Upper lobe of left lung (tissue), 4 donors: Measurements from ENCODE around the gene SIVA1.

Experiments
- CTCF ChIP-seq, 6 experiments: fragments of 450-650 bp in 4 of 6; fragments of 200-600 bp in 2 of 6; sonication (generic) in 2 of 6; IDR thresholded peaks; one replicate each; pipeline ENCODE4 v1.5.1; 2016 to 2019; ENCODE audit warnings: antibody characterized with exemption in 6 of 6
- POLR2A ChIP-seq, 4 donors: fragments of 450-650 bp; IDR thresholded peaks; one replicate each; pipeline ENCODE4 v1.5.1; 2016 to 2017; ENCODE audit warnings: antibody characterized with exemption in 4 of 4, mild to moderate bottlenecking in 2 of 4

- TF ChIP-seq CTCF (IDR thresholded peaks at IDR 0.05) = no peak
- TF ChIP-seq POLR2A (IDR thresholded peaks at IDR 0.05) = no peak
Observed at GRCh38 chr14:104782808-104783139, 29.8 kb downstream of the SIVA1 start.
